ENCODE measurements around the gene KCNE3. TPM values are rescaled to one million over a fixed set of nuclear protein-coding genes. Genes with fewer than 3 reads are reported as not detected.
A peak's percentile ranks its signal among the peaks of the same experiment; 100 is the strongest.

Gene KCNE3
- total and polyA plus RNA-seq, 2 of the 13 experiments (the other 11 are each of a cell fraction or from before 2014, with no cell fraction given) = 0.33 to 2.2 TPM

- POLR2A ChIA-PET = no interaction called here
- H3K79me2 ChIP-seq (ENCODE audit: insufficient read depth, low read length) = no peaks in the 10 kb centered on the region
- H4K20me1 ChIP-seq (ENCODE audit: insufficient read depth, low read length) = no peaks in the 10 kb centered on the region
- CTCF ChIA-PET (ENCODE audit: low intra/inter-chr PET ratio, low total read pairs) = no interaction called here
- 53% methylated on average over 2 of the region's 2 CpGs for WGBS (ENCODE audit: low lambda C conversion rate)
- intact Hi-C loops (cut with micrococcal nuclease; ENCODE audit: unreplicated experiment) (no loop called here), in situ Hi-C loops (cut with HindIII; ENCODE audit: extremely low pct_ligation_motif_present, low pct_unique_long_range_greater_than_20kb) (no loop called here)
- H3K27ac ChIP-seq (ENCODE audit: extremely low read length, insufficient read depth, low read length) = no peak overlapping the region
- FAIRE-seq = no peak
- peaks cover 27% of the 10 kb centered on the region for H3K4me1 ChIP-seq (ENCODE audit: insufficient read depth, low read length)
- no peak for ATAC-seq
- TF ChIP-seq KDM5B (CRISPR knock-in tag; IDR thresholded peaks at IDR 0.05; ENCODE audit: borderline replicate concordance) (no peak), ZNF557 (CRISPR knock-in tag; IDR thresholded peaks at IDR 0.05) (no peak), ZBTB49 (CRISPR knock-in tag; IDR thresholded peaks at IDR 0.05; ENCODE audit: borderline replicate concordance) (no peak), PATZ1 (CRISPR knock-in tag; IDR thresholded peaks at IDR 0.05) (no peak), EP300 (IDR thresholded peaks at IDR 0.05; ENCODE audit: low read depth in 2 of 2, low read length in 2 of 2) (no peak), EP300 (CRISPR knock-in tag; IDR thresholded peaks at IDR 0.05; ENCODE audit: borderline replicate concordance) (no peak), PRMT3 (CRISPR knock-in tag; IDR thresholded peaks at IDR 0.05; ENCODE audit: borderline replicate concordance, low read depth) (no peak), ZNF121 (CRISPR knock-in tag; IDR thresholded peaks at IDR 0.05) (no peak), FOXJ3 (CRISPR knock-in tag; IDR thresholded peaks at IDR 0.05; ENCODE audit: borderline replicate concordance) (no peak)
- H3K4me3 ChIP-seq (replicated peaks in 1 of 3; ENCODE audit: insufficient read depth in 1 of 3, low read depth in 2 of 3, low read length in 3 of 3) = no peak overlapping the region
- H3K9me3 ChIP-seq (ENCODE audit: low read length) = no peaks in the 10 kb centered on the region
- H3K9ac ChIP-seq (ENCODE audit: insufficient read depth, low read depth, low read length) = no peak overlapping the region
- no peaks in the 10 kb centered on the region for H3K27me3 ChIP-seq (ENCODE audit: control insufficient read depth in 1 of 2, insufficient read depth in 2 of 2, low read length in 2 of 2)
- peak overlapping the region; percentile 57; the same call in 1 of the 2 replicates for H3K4me2 ChIP-seq (ENCODE audit: low read depth, low read length)
- DNase-seq (ENCODE audit: low spot score) = no peak
- no TSS peak for BruUV-seq (replicated peaks)
- H3K36me3 ChIP-seq (replicated peaks in 1 of 2; ENCODE audit: control insufficient read depth in 1 of 2, insufficient read depth in 2 of 2, low read length in 2 of 2) = no peaks in the 10 kb centered on the region
- no peak overlapping the region for H2AFZ ChIP-seq (ENCODE audit: low read length)
These were observed 18.5 kb upstream of the KCNE3 start for GRCh38 chr11:74485868-74486267.

Measured in HepG2 (cell line).